Breast epithelium (tissue), 4 donors: ENCODE results near the gene PTPRG. TPM values are rescaled to one million over a fixed set of nuclear protein-coding genes. Genes with fewer than 3 reads are reported as not detected.

Experiments used
- DNase-seq, 2 donors: peaks; one replicate each; pipeline ENCODE4 v3.0.0-alpha.2; 2019; ENCODE audit warnings: low spot score in 2 of 2
- H3K27ac ChIP-seq, 2 donors: fragments of 200-600 bp; sonication (generic) in 1 of 2; one replicate each; pipeline ENCODE4 v1.5.1; 2016 to 2019; ENCODE audit warnings: mild to moderate bottlenecking in 1 of 2
- H3K27me3 ChIP-seq, 2 donors: fragments of 200-600 bp; sonication (generic) in 1 of 2; one replicate each; pipeline versions ENCODE4 v1.5.1 to v1.6.0; 2017 to 2019; ENCODE audit warnings: control low read depth in 1 of 2, mild to moderate bottlenecking in 1 of 2
- H3K36me3 ChIP-seq: fragments of 200-600 bp; one replicate; pipeline ENCODE4 v1.5.1; 2019
- H3K4me1 ChIP-seq, 2 donors: fragments of 200-600 bp; sonication (generic); one replicate each; pipeline ENCODE4 v1.5.1; 2016 to 2019; ENCODE audit warnings: control low read depth in 1 of 2
- H3K4me3 ChIP-seq, 3 donors: fragments of 200-600 bp; sonication (generic); 1 replicate in 2 of 3; 2 replicates in 1 of 3; pipeline ENCODE4 v1.5.1; 2016 to 2019; ENCODE audit warnings: mild to moderate bottlenecking in 3 of 3, moderate library complexity in 2 of 3
- H3K9me3 ChIP-seq, 2 donors: fragments of 200-600 bp; sonication (generic) in 1 of 2; one replicate each; pipeline ENCODE4 v1.5.1; 2016 to 2019; ENCODE audit warnings: control low read depth in 1 of 2
- CTCF ChIP-seq, 3 donors: fragments of 450-650 bp; IDR thresholded peaks; one replicate each; pipeline ENCODE4 v1.5.1; 2016 to 2017; ENCODE audit warnings: antibody characterized with exemption in 3 of 3, mild to moderate bottlenecking in 3 of 3, moderate library complexity in 3 of 3
- POLR2A ChIP-seq: fragments of 450-650 bp; IDR thresholded peaks from one replicate; pipeline ENCODE4 v1.6.1; 2016; ENCODE audit warnings: antibody characterized with exemption, mild to moderate bottlenecking, moderate library complexity
- POLR2AphosphoS5 ChIP-seq, 3 donors: sonication (generic); formaldehyde crosslinking; IDR thresholded peaks; one replicate each; pipeline ENCODE4 v1.6.1; 2017; ENCODE audit warnings: antibody characterized with exemption in 3 of 3
- intact Hi-C: fragments of 100-400 bp; cut with DNase I; formaldehyde crosslinking; loops from one replicate; pipeline ENCODE4 v1.15.1; 2023; ENCODE audit warnings: low total_unique reads
- total RNA-seq, 3 donors: library from RNA; depleted of rRNA; stranded (reverse); fragments of >200 nt; gene quantifications; one replicate each; pipeline ENCODE4 v1.1.0, GENCODE V29; 2016

Gene PTPRG
- total RNA-seq, 3 donors from 2014 or later, result 42.3 to 179 (median 61.6) TPM

GRCh38 chr3:62094461-62094860, 533.1 kb downstream of the PTPRG start:
- Histone ChIP-seq H3K4me1 (no peaks in the 10 kb centered on the region), H3K27me3 (no peaks in the 10 kb centered on the region), H3K9me3 (no peaks in the 10 kb centered on the region), H3K36me3 (no peaks in the 10 kb centered on the region), H3K27ac (no peak overlapping the region), H3K4me3 (no peak overlapping the region)
- intact Hi-C loops, result no loop called here
- no peak for TF ChIP-seq POLR2A
- no peak for TF ChIP-seq POLR2AphosphoS5 (IDR thresholded peaks at IDR 0.05)
- TF ChIP-seq CTCF (IDR thresholded peaks at IDR 0.05), result no peak
- DNase-seq, result no peak

- intact Hi-C loops, result no loop called here
- no peak for TF ChIP-seq POLR2A
- no peak for TF ChIP-seq POLR2AphosphoS5 (IDR thresholded peaks at IDR 0.05)
- TF ChIP-seq CTCF (IDR thresholded peaks at IDR 0.05), result no peak
- Histone ChIP-seq H3K4me1 (no peaks in the 10 kb centered on the region), H3K27me3 (no peaks in the 10 kb centered on the region), H3K27ac (peak overlapping the region in 1 of 2 donors; percentile 41), H3K4me3 (no peak overlapping the region), H3K9me3 (no peaks in the 10 kb centered on the region), H3K36me3 (no peaks in the 10 kb centered on the region)
- no peak for DNase-seq
Observed at GRCh38 chr3:62095080-62095479, 533.7 kb downstream of the PTPRG start.

GRCh38 chr3:62095756-62096155, 534.4 kb downstream of the PTPRG start:
- DNase-seq, result no peak
- TF ChIP-seq CTCF (IDR thresholded peaks at IDR 0.05) (no peak), POLR2A (no peak), POLR2AphosphoS5 (IDR thresholded peaks at IDR 0.05) (no peak)
- Histone ChIP-seq H3K4me3 (no peak overlapping the region), H3K9me3 (no peaks in the 10 kb centered on the region), H3K4me1 (no peaks in the 10 kb centered on the region), H3K36me3 (no peaks in the 10 kb centered on the region), H3K27ac (peak overlapping the region in 1 of 2 donors; percentile 41), H3K27me3 (no peaks in the 10 kb centered on the region)
- intact Hi-C loops, result no loop called here

GRCh38 chr3:62096521-62096920, 535.1 kb downstream of the PTPRG start:
- Histone ChIP-seq H3K27me3 (no peaks in the 10 kb centered on the region), H3K4me1 (no peaks in the 10 kb centered on the region), H3K4me3 (no peak overlapping the region), H3K36me3 (no peaks in the 10 kb centered on the region), H3K27ac (peak overlapping the region in 1 of 2 donors; percentile 15), H3K9me3 (no peaks in the 10 kb centered on the region)
- no peak for TF ChIP-seq POLR2A
- no peak for TF ChIP-seq POLR2AphosphoS5 (IDR thresholded peaks at IDR 0.05)
- no peak for TF ChIP-seq CTCF (IDR thresholded peaks at IDR 0.05)
- intact Hi-C loops, result no loop called here
- DNase-seq, result no peak

GRCh38 chr3:62097121-62097520, 535.8 kb downstream of the PTPRG start:
- Histone ChIP-seq H3K27ac (peak overlapping the region in 1 of 2 donors; percentile 15), H3K9me3 (no peaks in the 10 kb centered on the region), H3K4me1 (no peaks in the 10 kb centered on the region), H3K36me3 (no peaks in the 10 kb centered on the region), H3K27me3 (no peaks in the 10 kb centered on the region), H3K4me3 (no peak overlapping the region)
- intact Hi-C loops, result no loop called here
- peak in 1 of 2 donors; percentile 19 for DNase-seq
- TF ChIP-seq POLR2AphosphoS5 (IDR thresholded peaks at IDR 0.05) (no peak), CTCF (IDR thresholded peaks at IDR 0.05) (no peak), POLR2A (no peak)
